Peyer's patch (tissue), 4 donors: ENCODE results near the gene TOX2.

Source experiments
- POLR2A ChIP-seq, 2 donors: fragments of 450-650 bp; IDR thresholded peaks; one replicate each; pipeline ENCODE4 v1.5.1; 2017; ENCODE audit warnings: antibody characterized with exemption in 2 of 2, mild to moderate bottlenecking in 2 of 2, moderate library complexity in 2 of 2
- TF ChIP-seq, protein P1 (sequence below), 6 experiments: fragments of 450-650 bp in 4 of 6; fragments of 200-600 bp in 2 of 6; sonication (generic) in 1 of 6; IDR thresholded peaks; one replicate each; pipeline ENCODE4 v1.5.1; 2017 to 2019; ENCODE audit warnings: antibody characterized with exemption in 6 of 6, mild to moderate bottlenecking in 3 of 6, moderate library complexity in 1 of 6

DNA sequence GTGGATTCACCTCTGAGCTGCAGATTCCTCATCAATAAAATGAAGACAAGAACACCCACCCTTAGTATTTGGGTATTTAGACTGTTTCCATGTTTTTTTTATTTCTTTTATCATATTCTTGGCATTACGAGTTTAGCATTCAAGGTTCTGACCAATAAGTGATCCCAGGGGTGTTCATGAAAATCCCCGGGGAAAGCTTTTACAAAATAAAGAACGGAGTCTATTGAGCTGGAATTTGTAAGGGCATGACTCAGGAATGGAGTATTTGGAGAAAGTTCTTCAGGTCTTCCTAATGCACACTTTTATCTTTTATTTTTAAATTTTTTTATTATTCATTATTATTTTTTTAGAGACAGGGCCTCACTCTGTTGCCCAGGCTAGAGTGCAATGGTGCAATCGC, 19.4 kb upstream of the TOX2 start:
- TF ChIP-seq POLR2A (IDR thresholded peaks at IDR 0.05): no peak
- TF ChIP-seq, protein P1, sequence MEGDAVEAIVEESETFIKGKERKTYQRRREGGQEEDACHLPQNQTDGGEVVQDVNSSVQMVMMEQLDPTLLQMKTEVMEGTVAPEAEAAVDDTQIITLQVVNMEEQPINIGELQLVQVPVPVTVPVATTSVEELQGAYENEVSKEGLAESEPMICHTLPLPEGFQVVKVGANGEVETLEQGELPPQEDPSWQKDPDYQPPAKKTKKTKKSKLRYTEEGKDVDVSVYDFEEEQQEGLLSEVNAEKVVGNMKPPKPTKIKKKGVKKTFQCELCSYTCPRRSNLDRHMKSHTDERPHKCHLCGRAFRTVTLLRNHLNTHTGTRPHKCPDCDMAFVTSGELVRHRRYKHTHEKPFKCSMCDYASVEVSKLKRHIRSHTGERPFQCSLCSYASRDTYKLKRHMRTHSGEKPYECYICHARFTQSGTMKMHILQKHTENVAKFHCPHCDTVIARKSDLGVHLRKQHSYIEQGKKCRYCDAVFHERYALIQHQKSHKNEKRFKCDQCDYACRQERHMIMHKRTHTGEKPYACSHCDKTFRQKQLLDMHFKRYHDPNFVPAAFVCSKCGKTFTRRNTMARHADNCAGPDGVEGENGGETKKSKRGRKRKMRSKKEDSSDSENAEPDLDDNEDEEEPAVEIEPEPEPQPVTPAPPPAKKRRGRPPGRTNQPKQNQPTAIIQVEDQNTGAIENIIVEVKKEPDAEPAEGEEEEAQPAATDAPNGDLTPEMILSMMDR (IDR thresholded peaks at IDR 0.05): no peak
